ENCODE measurements around the gene MYO5B. TPM values are rescaled to one million over a fixed set of nuclear protein-coding genes. Genes with fewer than 3 reads are reported as not detected.

Gene MYO5B
- total RNA-seq, 1 experiment from 2014 or later, result 3.7 TPM

GRCh38 chr18:49968644-49969309 is 226.2 kb downstream of the MYO5B start:
- no peak overlapping the region for H3K4me3 ChIP-seq (ENCODE audit: insufficient read depth, low read depth, low read length)
- DNase-seq, result no peak
- no peaks in the 10 kb centered on the region for H3K36me3 ChIP-seq (replicated peaks; ENCODE audit: control insufficient read depth, insufficient read depth, low read length)
- no peaks in the 10 kb centered on the region for H3K27me3 ChIP-seq (ENCODE audit: control insufficient read depth, insufficient read depth, low read length)

DNA sequence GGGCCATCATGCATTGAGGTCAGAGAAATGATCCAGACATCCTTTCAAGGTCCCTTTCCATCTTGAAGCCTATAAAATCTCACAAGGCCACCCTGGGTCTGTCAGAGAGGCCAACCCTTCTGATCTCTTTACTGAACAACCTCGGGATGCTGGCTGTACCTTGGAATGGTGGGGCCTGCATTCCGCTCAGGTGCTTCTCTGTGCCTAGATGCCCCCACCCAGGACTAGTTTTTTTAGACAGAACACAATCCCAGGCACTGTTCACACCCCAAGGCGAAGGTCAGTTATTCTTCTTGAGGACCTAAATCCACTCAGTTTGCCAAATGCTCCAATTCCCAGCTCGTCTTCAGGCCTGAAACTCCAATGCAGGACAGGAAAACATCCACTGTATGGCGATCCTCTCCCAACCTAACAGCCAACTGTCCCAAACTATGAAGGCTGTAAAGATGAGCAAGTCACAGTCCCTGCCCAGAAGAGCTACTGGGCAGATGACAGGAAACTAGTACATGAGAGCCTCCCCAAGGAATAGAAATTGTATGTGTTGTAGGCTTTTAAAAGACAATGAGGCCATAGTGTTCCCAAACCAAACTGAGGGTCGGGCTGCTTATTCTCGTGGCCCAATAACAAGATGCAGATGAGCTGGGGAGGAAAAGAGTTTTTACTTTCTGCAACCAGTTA is 227.2 kb downstream of the MYO5B start:
- no peak for DNase-seq
- H3K4me3 ChIP-seq (ENCODE audit: insufficient read depth, low read depth, low read length), result no peak overlapping the region
- H3K27me3 ChIP-seq (ENCODE audit: control insufficient read depth, insufficient read depth, low read length), result no peaks in the 10 kb centered on the region
- no peaks in the 10 kb centered on the region for H3K36me3 ChIP-seq (replicated peaks; ENCODE audit: control insufficient read depth, insufficient read depth, low read length)

GRCh38 chr18:49967171-49967570 is 227.8 kb downstream of the MYO5B start:
- DNase-seq, result no peak
- no peaks in the 10 kb centered on the region for H3K36me3 ChIP-seq (replicated peaks; ENCODE audit: control insufficient read depth, insufficient read depth, low read length)
- no peak overlapping the region for H3K4me3 ChIP-seq (ENCODE audit: insufficient read depth, low read depth, low read length)
- H3K27me3 ChIP-seq (ENCODE audit: control insufficient read depth, insufficient read depth, low read length), result no peaks in the 10 kb centered on the region

DNA sequence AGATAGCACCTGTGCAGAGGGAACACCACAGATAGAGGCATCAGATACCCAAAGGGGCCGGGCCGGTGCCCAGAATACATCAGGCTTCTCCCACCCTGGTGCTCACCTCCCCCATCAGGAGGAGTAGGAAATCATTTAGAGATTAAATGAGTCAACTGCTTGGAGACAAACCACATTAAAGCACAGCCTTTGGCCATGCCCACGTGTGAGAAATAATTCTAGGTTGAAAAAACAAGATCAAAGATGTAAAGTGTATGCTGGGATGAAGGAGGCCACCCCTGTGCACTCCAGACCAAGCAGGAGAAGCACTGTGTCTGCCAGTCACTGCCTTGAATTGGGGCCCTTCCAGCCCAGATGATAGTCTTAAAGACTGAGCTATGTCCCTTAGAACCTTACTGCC is 228.9 kb downstream of the MYO5B start:
- no peaks in the 10 kb centered on the region for H3K27me3 ChIP-seq (ENCODE audit: control insufficient read depth, insufficient read depth, low read length)
- no peak overlapping the region for H3K4me3 ChIP-seq (ENCODE audit: insufficient read depth, low read depth, low read length)
- DNase-seq, result no peak
- no peaks in the 10 kb centered on the region for H3K36me3 ChIP-seq (replicated peaks; ENCODE audit: control insufficient read depth, insufficient read depth, low read length)

GRCh38 chr18:49963217-49963616 is 231.7 kb downstream of the MYO5B start:
- Histone ChIP-seq H3K4me3 (ENCODE audit: insufficient read depth, low read depth, low read length) (no peak overlapping the region), H3K27me3 (ENCODE audit: control insufficient read depth, insufficient read depth, low read length) (no peaks in the 10 kb centered on the region), H3K36me3 (replicated peaks; ENCODE audit: control insufficient read depth, insufficient read depth, low read length) (no peaks in the 10 kb centered on the region)
- DNase-seq, result no peak

- no peaks in the 10 kb centered on the region for H3K27me3 ChIP-seq (ENCODE audit: control insufficient read depth, insufficient read depth, low read length)
- no peaks in the 10 kb centered on the region for H3K36me3 ChIP-seq (replicated peaks; ENCODE audit: control insufficient read depth, insufficient read depth, low read length)
- no peak for DNase-seq
- H3K4me3 ChIP-seq (ENCODE audit: insufficient read depth, low read depth, low read length), result no peak overlapping the region
These were observed 233.7 kb downstream of the MYO5B start for GRCh38 chr18:49961271-49961670.

DNA sequence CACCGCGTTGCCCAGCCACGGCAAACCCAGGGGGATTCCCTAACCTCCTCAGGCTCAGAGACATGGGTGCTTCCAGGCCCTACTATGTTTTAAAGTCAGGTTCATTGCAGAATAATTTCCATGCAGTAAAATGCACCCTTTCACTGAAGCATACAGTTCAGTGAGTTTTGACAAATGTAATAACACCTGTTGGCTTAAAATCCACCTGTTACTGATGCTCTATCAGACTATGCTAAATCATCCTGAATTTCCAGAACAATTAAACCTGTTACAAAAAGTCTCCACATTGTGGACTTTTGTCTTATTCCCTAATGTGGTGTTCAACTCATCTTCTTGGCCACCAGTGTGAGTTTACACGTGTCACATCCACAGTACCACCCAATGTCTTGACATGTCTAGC is 234.6 kb downstream of the MYO5B start:
- Histone ChIP-seq H3K27me3 (ENCODE audit: control insufficient read depth, insufficient read depth, low read length) (no peaks in the 10 kb centered on the region), H3K36me3 (replicated peaks; ENCODE audit: control insufficient read depth, insufficient read depth, low read length) (no peaks in the 10 kb centered on the region), H3K4me3 (ENCODE audit: insufficient read depth, low read depth, low read length) (no peak overlapping the region)
- no peak for DNase-seq

GRCh38 chr18:49959176-49959575 is 235.8 kb downstream of the MYO5B start:
- no peaks in the 10 kb centered on the region for H3K36me3 ChIP-seq (replicated peaks; ENCODE audit: control insufficient read depth, insufficient read depth, low read length)
- H3K27me3 ChIP-seq (ENCODE audit: control insufficient read depth, insufficient read depth, low read length), result no peaks in the 10 kb centered on the region
- DNase-seq, result no peak
- no peak overlapping the region for H3K4me3 ChIP-seq (ENCODE audit: insufficient read depth, low read depth, low read length)

DNA sequence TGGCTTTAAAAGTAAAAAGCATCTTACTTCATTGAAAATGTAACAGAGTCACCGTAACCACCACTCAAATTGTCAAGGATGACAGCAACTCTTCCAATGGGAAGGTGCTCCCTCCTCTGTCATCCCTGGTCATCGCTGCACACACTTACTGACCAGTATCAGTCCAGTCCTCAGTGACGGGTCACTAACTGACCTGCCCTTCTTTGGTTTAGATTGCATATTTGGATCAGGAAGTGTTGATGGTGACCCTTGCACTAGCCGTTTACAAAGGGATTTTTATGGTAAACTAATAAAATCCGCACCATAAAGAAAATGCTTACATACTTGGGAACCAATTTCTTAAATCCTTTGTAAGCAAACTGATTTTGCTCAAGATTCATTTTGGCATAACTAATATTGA is 239.7 kb downstream of the MYO5B start:
- H3K27me3 ChIP-seq (ENCODE audit: control insufficient read depth, insufficient read depth, low read length), result no peaks in the 10 kb centered on the region
- H3K4me3 ChIP-seq (ENCODE audit: insufficient read depth, low read depth, low read length), result no peak overlapping the region
- no peak for DNase-seq
- H3K36me3 ChIP-seq (replicated peaks; ENCODE audit: control insufficient read depth, insufficient read depth, low read length), result no peaks in the 10 kb centered on the region

DNA sequence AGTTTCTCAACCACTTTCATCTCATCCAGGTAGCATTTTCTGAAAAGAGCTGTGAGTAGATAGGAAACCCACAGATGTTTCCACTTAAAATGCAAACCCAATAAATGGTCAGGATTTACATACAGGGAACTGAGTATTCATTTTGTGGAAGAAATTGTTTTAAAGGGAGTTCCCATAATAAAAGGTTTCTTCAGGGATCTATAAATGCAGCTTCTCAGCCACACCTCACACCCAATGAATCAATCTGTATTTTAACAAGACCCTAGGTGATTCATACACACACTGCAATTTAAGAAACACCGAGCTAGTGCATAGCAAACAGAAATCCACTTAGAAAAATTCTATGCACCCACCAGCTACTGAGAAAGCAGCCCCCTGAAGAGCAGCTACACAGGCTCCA is 241.6 kb downstream of the MYO5B start:
- Histone ChIP-seq H3K36me3 (replicated peaks; ENCODE audit: control insufficient read depth, insufficient read depth, low read length) (no peaks in the 10 kb centered on the region), H3K27me3 (ENCODE audit: control insufficient read depth, insufficient read depth, low read length) (no peaks in the 10 kb centered on the region), H3K4me3 (ENCODE audit: insufficient read depth, low read depth, low read length) (no peak overlapping the region)
- DNase-seq, result no peak

DNA sequence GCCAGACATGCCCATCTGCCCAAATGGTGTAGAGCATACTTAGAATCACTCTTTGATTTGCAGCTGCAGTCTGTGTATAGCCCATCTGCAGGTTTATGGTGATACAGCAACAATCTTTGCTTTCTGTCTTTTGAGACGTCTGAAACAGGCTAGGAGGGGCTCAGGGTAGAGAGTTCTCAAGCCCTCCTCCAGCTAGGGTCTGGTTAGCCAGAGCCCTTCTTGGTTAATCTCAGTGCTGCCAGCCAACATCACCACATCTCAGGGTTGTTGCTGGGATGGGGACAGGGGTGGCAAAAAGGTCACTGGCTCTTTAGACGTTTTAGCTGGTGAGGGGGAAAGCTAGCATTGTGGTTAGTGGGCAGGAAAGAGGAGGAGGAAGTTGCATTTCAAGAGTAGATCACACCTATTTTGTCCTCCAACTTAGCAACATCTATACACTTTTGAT is 245.0 kb downstream of the MYO5B start:
- no peak for DNase-seq
- Histone ChIP-seq H3K36me3 (replicated peaks; ENCODE audit: control insufficient read depth, insufficient read depth, low read length) (no peaks in the 10 kb centered on the region), H3K27me3 (ENCODE audit: control insufficient read depth, insufficient read depth, low read length) (no peaks in the 10 kb centered on the region), H3K4me3 (ENCODE audit: insufficient read depth, low read depth, low read length) (no peak overlapping the region)

DNA sequence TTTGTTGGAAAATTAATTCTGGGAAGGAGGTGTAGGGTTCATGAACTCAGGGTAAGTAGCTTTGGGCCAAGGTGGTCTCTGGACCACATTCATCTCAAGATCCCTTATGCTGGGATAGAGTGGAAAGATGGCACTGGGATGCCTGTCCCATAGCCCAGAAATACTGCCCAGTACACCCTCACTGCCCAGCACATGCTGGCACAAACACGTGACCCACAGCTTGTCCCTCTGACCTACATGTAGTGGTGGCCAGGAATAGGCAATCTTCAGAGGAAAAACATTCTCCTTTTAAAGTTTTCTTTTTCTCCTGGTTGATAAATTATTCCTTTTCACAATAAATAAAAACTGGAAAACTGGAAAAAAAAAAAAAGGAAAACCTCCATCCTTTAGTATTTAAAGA is 246.0 kb downstream of the MYO5B start:
- H3K4me3 ChIP-seq (ENCODE audit: insufficient read depth, low read depth, low read length), result no peak overlapping the region
- no peaks in the 10 kb centered on the region for H3K36me3 ChIP-seq (replicated peaks; ENCODE audit: control insufficient read depth, insufficient read depth, low read length)
- no peaks in the 10 kb centered on the region for H3K27me3 ChIP-seq (ENCODE audit: control insufficient read depth, insufficient read depth, low read length)
- no peak for DNase-seq

- DNase-seq, result peak; percentile 53
- no peaks in the 10 kb centered on the region for H3K36me3 ChIP-seq (replicated peaks; ENCODE audit: control insufficient read depth, insufficient read depth, low read length)
- no peaks in the 10 kb centered on the region for H3K27me3 ChIP-seq (ENCODE audit: control insufficient read depth, insufficient read depth, low read length)
- H3K4me3 ChIP-seq (ENCODE audit: insufficient read depth, low read depth, low read length), result no peak overlapping the region
These were observed 250.3 kb downstream of the MYO5B start for GRCh38 chr18:49944663-49945062.

DNA sequence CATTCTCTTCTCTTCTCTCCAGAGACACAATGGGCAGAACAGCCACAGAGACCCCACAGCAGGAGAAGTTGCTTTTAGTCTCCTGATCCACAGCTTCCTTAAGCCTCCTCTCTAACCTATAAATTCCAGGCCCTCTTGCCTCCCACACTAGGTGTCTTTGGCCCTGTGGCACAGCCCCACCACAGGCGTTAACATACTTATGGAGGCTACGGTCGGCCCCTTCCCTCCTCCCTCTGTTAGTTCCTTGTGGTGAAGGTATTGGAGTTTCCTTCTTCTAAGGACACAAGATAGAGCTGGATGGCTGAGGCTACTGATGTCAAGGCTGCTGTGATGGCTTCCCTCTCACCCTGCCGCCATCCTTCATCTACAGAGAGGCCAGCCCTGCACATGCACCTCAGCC is 258.1 kb downstream of the MYO5B start:
- no peak for DNase-seq
- Histone ChIP-seq H3K4me3 (ENCODE audit: insufficient read depth, low read depth, low read length) (no peak overlapping the region), H3K27me3 (ENCODE audit: control insufficient read depth, insufficient read depth, low read length) (no peaks in the 10 kb centered on the region), H3K36me3 (replicated peaks; ENCODE audit: control insufficient read depth, insufficient read depth, low read length) (no peaks in the 10 kb centered on the region)

- no peaks in the 10 kb centered on the region for H3K36me3 ChIP-seq (replicated peaks; ENCODE audit: control insufficient read depth, insufficient read depth, low read length)
- DNase-seq, result no peak
- H3K4me3 ChIP-seq (ENCODE audit: insufficient read depth, low read depth, low read length), result no peak overlapping the region
- no peaks in the 10 kb centered on the region for H3K27me3 ChIP-seq (ENCODE audit: control insufficient read depth, insufficient read depth, low read length)
These were observed 259.7 kb downstream of the MYO5B start for GRCh38 chr18:49935215-49935614.
